Measurements from ENCODE around the gene DGKZ.

Gene DGKZ

GRCh38 chr11:46326813-46327416 is 20.3 kb upstream of the DGKZ start:
- no peak for DNase-seq (ENCODE audit: low spot score)

GRCh38 chr11:46327829-46328228 is 19.4 kb upstream of the DGKZ start:
- DNase-seq (ENCODE audit: low spot score): no peak

- DNase-seq (ENCODE audit: low spot score): no peak
Observed at GRCh38 chr11:46330154-46330553, 17.1 kb upstream of the DGKZ start.

GRCh38 chr11:46330563-46331281 is 16.5 kb upstream of the DGKZ start:
- no peak for DNase-seq (ENCODE audit: low spot score)

- no peak for DNase-seq (ENCODE audit: low spot score)
Observed at GRCh38 chr11:46331282-46331984, 15.8 kb upstream of the DGKZ start.

- no peak for DNase-seq (ENCODE audit: low spot score)
Observed at GRCh38 chr11:46332093-46332567, 15.1 kb upstream of the DGKZ start.

GRCh38 chr11:46332568-46333393 is 14.5 kb upstream of the DGKZ start:
- DNase-seq (ENCODE audit: low spot score): peak; percentile 24

GRCh38 chr11:46333394-46333947 is 13.8 kb upstream of the DGKZ start:
- DNase-seq (ENCODE audit: low spot score): no peak

GRCh38 chr11:46334211-46334610 is 13.1 kb upstream of the DGKZ start:
- DNase-seq (ENCODE audit: low spot score): no peak

- no peak for DNase-seq (ENCODE audit: low spot score)
Observed at GRCh38 chr11:46335271-46335670, 12.0 kb upstream of the DGKZ start.

GRCh38 chr11:46335890-46336562 is 11.2 kb upstream of the DGKZ start:
- no peak for DNase-seq (ENCODE audit: low spot score)

GRCh38 chr11:46336563-46337180 is 10.6 kb upstream of the DGKZ start:
- DNase-seq (ENCODE audit: low spot score): no peak

GRCh38 chr11:46337626-46338345 is 9.5 kb upstream of the DGKZ start:
- no peak for DNase-seq (ENCODE audit: low spot score)

GRCh38 chr11:46338636-46338987 is 8.7 kb upstream of the DGKZ start:
- no peak for DNase-seq (ENCODE audit: low spot score)

GRCh38 chr11:46338988-46339666 is 8.1 kb upstream of the DGKZ start:
- no peak for DNase-seq (ENCODE audit: low spot score)

- DNase-seq (ENCODE audit: low spot score): no peak
Observed at GRCh38 chr11:46339816-46340215, 7.4 kb upstream of the DGKZ start.

- DNase-seq (ENCODE audit: low spot score): no peak
Observed at GRCh38 chr11:46341454-46341853, 5.8 kb upstream of the DGKZ start.

GRCh38 chr11:46342239-46342638 is 5.0 kb upstream of the DGKZ start:
- DNase-seq (ENCODE audit: low spot score): no peak

GRCh38 chr11:46343520-46343919 is 3.7 kb upstream of the DGKZ start:
- DNase-seq (ENCODE audit: low spot score): no peak

- DNase-seq (ENCODE audit: low spot score): no peak
Observed at GRCh38 chr11:46345131-46345597, 2.1 kb upstream of the DGKZ start.

Data from AG08395 (cell line).